Endodermal cell (in vitro differentiated cells): ENCODE data around the gene HSPA1B. TPM values are rescaled to one million over a fixed set of nuclear protein-coding genes. Genes with fewer than 3 reads are reported as not detected.
A peak's percentile ranks its signal among the peaks of the same experiment; 100 is the strongest.

Experiments
- DNase-seq: peaks from one replicate; pipeline ENCODE4 v3.0.0-alpha.2; 2017
- H3K27ac ChIP-seq: 2 replicates; pipeline ENCODE4 v1.5.1; 2013; ENCODE audit warnings: mild to moderate bottlenecking, low read depth, low read length, moderate library complexity
- H3K27me3 ChIP-seq: 2 replicates; pipeline ENCODE4 v1.6.1; 2013; ENCODE audit warnings: mild to moderate bottlenecking, low read length, moderate library complexity; ENCODE audit not compliant: insufficient read depth, control insufficient read depth, poor library complexity, severe bottlenecking
- H3K36me3 ChIP-seq: 2 replicates; pipeline ENCODE4 v1.7.0; 2013; ENCODE audit warnings: mild to moderate bottlenecking, low read length, moderate library complexity; ENCODE audit not compliant: control insufficient read depth, insufficient read depth
- H3K4me1 ChIP-seq: one replicate; pipeline ENCODE4 v1.7.0; 2013; ENCODE audit warnings: low read length; ENCODE audit not compliant: control insufficient read depth, insufficient read depth
- H3K4me3 ChIP-seq: 2 replicates; pipeline ENCODE4 v1.5.1; 2013; ENCODE audit warnings: mild to moderate bottlenecking, low read length, moderate library complexity
- H3K9ac ChIP-seq: 2 replicates; pipeline ENCODE4 v1.6.1; 2013; ENCODE audit warnings: mild to moderate bottlenecking, low read length, moderate library complexity; ENCODE audit not compliant: poor library complexity, severe bottlenecking; ENCODE audit errors: extremely low read depth
- H3K9me3 ChIP-seq: 2 replicates; pipeline ENCODE4 v1.6.1; 2013; ENCODE audit warnings: mild to moderate bottlenecking, low read length, moderate library complexity; ENCODE audit not compliant: control insufficient read depth
- H3K27ac Mint-ChIP-seq: 2 replicates; pipeline ENCODE4 v1.8.0; 2020; ENCODE audit warnings: mixed read lengths
- H3K27me3 Mint-ChIP-seq: 2 replicates; pipeline ENCODE4 v1.8.0; 2021; ENCODE audit warnings: mild to moderate bottlenecking, mixed read lengths; ENCODE audit not compliant: insufficient read depth
- H3K36me3 Mint-ChIP-seq: 2 replicates; pipeline ENCODE4 v1.8.0; 2020; ENCODE audit warnings: low read depth, mixed read lengths
- H3K4me1 Mint-ChIP-seq: 2 replicates; pipeline ENCODE4 v1.8.0; 2020; ENCODE audit warnings: mixed read lengths
- H3K4me3 Mint-ChIP-seq: 2 replicates; pipeline ENCODE4 v1.8.0; 2020; ENCODE audit warnings: mild to moderate bottlenecking, moderate library complexity, mixed read lengths
- H3K9me3 Mint-ChIP-seq: 2 replicates; pipeline ENCODE4 v1.8.0; 2020; ENCODE audit warnings: mild to moderate bottlenecking, mixed read lengths
- WGBS, 2 experiments: methylation state at CpG; one replicate each; pipeline versions ENCODE4 v1.1.5 to v1.1.7; 2013; ENCODE audit warnings: missing lambda C conversion rate in 2 of 2, mixed read lengths in 1 of 2; ENCODE audit not compliant: insufficient coverage in 1 of 2, insufficient read length in 1 of 2; 5-methylcytosine and 5-hydroxymethylcytosine counted together
- long read RNA-seq, 4 experiments: library from polyadenylated mRNA in 2 of 4; library from RNA in 1 of 4; library from capped mRNA in 1 of 4; stranded (forward) in 3 of 4; unstranded in 1 of 4; transcript quantifications; one replicate each; pipeline ENCODE4 v2.0.0, GENCODE V29; 2020 to 2021; ENCODE audit warnings: inconsistent platforms in 1 of 4
- polyA plus RNA-seq, 2 experiments: library from polyadenylated mRNA; stranded (reverse); fragments of 50-300 nt; gene quantifications; one replicate each; pipeline ENCODE4 v1.2.3, GENCODE V29; 2013
- total RNA-seq, 2 donors: library from RNA; stranded (reverse); fragmentation: NEBNext Ultra II Directional in 1 of 2; extraction: Animal tissue kit (Norgen Biotek cat#: 25700) in 1 of 2; gene quantifications; 2 replicates in 1 of 2; 3 replicates in 1 of 2; pipeline ENCODE4 v1.2.1, GENCODE V29; 2021
- TF ChIP-seq, protein P1 (sequence below): fragments of 200-600 bp; sonication (generic); conservative IDR thresholded peaks from 2 replicates; pipeline ENCODE4 v1.5.0; 2021; ENCODE audit warnings: antibody characterized with exemption, mild to moderate bottlenecking

The HSPA1B gene
- total RNA-seq = 10 to 100 TPM; 61.8 to 83.9 TPM
- polyA plus RNA-seq (2013, experiment 1 of 2) = 64.0 TPM
- polyA plus RNA-seq (2013, experiment 2 of 2) = 54.0 TPM
- long read RNA-seq, experiment 1, transcript HSPA1B-201 (1 exons, 2,521 nt) = major isoform, 16 of 16 reads
- long read RNA-seq, experiment 1, partial matches to known transcripts = 0 of 16 reads
- long read RNA-seq, experiment 1, other reads (novel, unspliced or antisense) = 0 of 16 reads
- long read RNA-seq, experiment 2, transcript HSPA1B-201 (1 exons, 2,521 nt) = major isoform, 37 of 39 reads
- long read RNA-seq, experiment 2, partial matches to known transcripts = 0 of 39 reads
- long read RNA-seq, experiment 2, other reads (novel, unspliced or antisense) = 2 of 39 reads
- long read RNA-seq, experiment 3, transcript HSPA1B-201 (1 exons, 2,521 nt) = major isoform, 74 of 78 reads
- long read RNA-seq, experiment 3, partial matches to known transcripts = 0 of 78 reads
- long read RNA-seq, experiment 3, other reads (novel, unspliced or antisense) = 4 of 78 reads
- long read RNA-seq, experiment 4, transcript HSPA1B-201 (1 exons, 2,521 nt) = major isoform, 5 of 5 reads
- long read RNA-seq, experiment 4, partial matches to known transcripts = 0 of 5 reads
- long read RNA-seq, experiment 4, other reads (novel, unspliced or antisense) = 0 of 5 reads

DNA sequence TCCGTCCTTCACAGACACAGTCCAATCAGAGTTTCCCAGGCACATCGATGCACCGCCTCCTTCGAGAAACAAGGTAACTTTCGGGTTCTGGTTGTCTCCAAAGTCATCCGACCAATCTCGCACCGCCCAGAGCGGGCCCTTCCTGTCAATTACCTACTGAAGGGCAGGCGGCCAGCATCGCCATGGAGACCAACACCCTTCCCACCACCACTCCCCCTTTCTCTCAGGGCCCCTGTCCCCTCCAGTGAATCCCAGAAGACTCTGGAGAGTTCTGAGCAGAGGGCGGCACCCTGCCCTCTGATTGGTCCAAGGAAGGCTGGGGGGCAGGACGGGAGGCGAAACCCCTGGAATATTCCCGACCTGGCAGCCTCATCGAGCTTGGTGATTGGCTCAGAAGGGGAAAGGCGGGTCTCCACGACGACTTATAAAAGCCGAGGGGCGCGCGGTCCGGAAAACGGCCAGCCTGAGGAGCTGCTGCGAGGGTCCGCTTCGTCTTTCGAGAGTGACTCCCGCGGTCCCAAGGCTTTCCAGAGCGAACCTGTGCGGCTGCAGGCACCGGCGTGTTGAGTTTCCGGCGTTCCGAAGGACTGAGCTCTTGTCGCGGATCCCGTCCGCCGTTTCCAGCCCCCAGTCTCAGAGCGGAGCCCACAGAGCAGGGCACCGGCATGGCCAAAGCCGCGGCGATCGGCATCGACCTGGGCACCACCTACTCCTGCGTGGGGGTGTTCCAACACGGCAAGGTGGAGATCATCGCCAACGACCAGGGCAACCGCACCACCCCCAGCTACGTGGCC is at the start of gene HSPA1B:
Gene HSPA1B (plus strand): TSS at position 453 of the 794 bp plus-strand sequence. CDS start 213 bp downstream, at position 666.
- peak; percentile 100 for DNase-seq
- H3K9ac ChIP-seq = peak within 1 kb of the TSS; percentile 59
- Mint-ChIP-seq H3K27me3 (no peaks in the 10 kb centered on the region), H3K4me3 (peak within 1 kb of the TSS; percentile 80), H3K27ac (peak within 1 kb of the TSS; percentile 97), H3K9me3 (no peaks in the 10 kb centered on the region), H3K4me1 (peaks cover 32% of the 10 kb centered on the region), H3K36me3 (no peaks in the 10 kb centered on the region)
- WGBS, 2 experiments = 0% methylated on average over 30 to 50 of the region's 56 CpGs
- H3K27ac ChIP-seq = peak within 1 kb of the TSS; percentile 74
- H3K27me3 ChIP-seq = no peaks in the 10 kb centered on the region
- TF ChIP-seq, protein P1, sequence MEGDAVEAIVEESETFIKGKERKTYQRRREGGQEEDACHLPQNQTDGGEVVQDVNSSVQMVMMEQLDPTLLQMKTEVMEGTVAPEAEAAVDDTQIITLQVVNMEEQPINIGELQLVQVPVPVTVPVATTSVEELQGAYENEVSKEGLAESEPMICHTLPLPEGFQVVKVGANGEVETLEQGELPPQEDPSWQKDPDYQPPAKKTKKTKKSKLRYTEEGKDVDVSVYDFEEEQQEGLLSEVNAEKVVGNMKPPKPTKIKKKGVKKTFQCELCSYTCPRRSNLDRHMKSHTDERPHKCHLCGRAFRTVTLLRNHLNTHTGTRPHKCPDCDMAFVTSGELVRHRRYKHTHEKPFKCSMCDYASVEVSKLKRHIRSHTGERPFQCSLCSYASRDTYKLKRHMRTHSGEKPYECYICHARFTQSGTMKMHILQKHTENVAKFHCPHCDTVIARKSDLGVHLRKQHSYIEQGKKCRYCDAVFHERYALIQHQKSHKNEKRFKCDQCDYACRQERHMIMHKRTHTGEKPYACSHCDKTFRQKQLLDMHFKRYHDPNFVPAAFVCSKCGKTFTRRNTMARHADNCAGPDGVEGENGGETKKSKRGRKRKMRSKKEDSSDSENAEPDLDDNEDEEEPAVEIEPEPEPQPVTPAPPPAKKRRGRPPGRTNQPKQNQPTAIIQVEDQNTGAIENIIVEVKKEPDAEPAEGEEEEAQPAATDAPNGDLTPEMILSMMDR = no peak
- no peaks in the 10 kb centered on the region for H3K9me3 ChIP-seq
- no peaks in the 10 kb centered on the region for H3K36me3 ChIP-seq
- H3K4me3 ChIP-seq = peak within 1 kb of the TSS; percentile 83
- no peaks in the 10 kb centered on the region for H3K4me1 ChIP-seq

DNA sequence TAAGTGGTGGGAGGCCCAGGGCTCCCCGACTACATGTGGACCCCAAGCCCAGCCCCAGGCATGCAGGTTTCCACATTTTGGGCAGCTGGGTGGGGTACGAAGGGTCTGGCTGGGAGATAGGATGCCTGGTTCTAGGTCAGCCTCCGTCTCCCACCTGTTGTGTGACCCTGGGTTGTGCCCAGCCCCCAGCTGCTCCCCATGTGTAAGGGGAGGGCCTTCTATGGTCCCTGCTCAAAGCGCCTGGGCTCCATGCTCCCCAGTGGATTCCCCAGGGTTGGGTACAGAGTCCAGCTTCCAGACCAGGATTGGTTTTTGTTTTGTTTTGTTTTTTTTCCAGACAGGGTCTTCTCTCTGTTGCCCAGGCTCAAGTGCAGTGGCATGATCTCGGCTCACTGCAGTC is 49.3 kb upstream of the HSPA1B start:
- H3K27ac Mint-ChIP-seq = no peak overlapping the region
- WGBS, 2 experiments = 91 to 100% methylated on average over 5 of the region's 5 CpGs
- Histone ChIP-seq H3K9me3 (no peaks in the 10 kb centered on the region), H3K27ac (no peak overlapping the region), H3K4me1 (no peaks in the 10 kb centered on the region), H3K36me3 (peaks cover 31% of the 10 kb centered on the region), H3K4me3 (no peak overlapping the region), H3K27me3 (no peaks in the 10 kb centered on the region), H3K9ac (no peak overlapping the region)
- H3K27me3 Mint-ChIP-seq = no peaks in the 10 kb centered on the region
- H3K4me1 Mint-ChIP-seq = no peaks in the 10 kb centered on the region
- H3K9me3 Mint-ChIP-seq = no peaks in the 10 kb centered on the region
- H3K4me3 Mint-ChIP-seq = no peak overlapping the region
- DNase-seq = no peak
- H3K36me3 Mint-ChIP-seq = peaks cover 29% of the 10 kb centered on the region
- TF ChIP-seq, protein P1 = no peak
